HG03025 (cell line): ENCODE results near the gene MFSD11.

Experiments used
- ATAC-seq: cut with Tn5 transposase; IDR thresholded peaks from one replicate; pipeline ENCODE4 v1.9.1; 2021; ENCODE audit warnings: mild to moderate bottlenecking, moderate library complexity; ENCODE audit not compliant: unreplicated experiment, low FRiP score

Gene MFSD11

GRCh38 chr17:76826330-76827068 lies 88.6 kb downstream of the MFSD11 start:
- no peak for ATAC-seq

GRCh38 chr17:76827736-76828135 lies 89.8 kb downstream of the MFSD11 start:
- no peak for ATAC-seq
